Activated CD4-positive, alpha-beta memory T cell treated with anti-CD3 and anti-CD28 coated beads, Interleukin-2, amount 10 ng/mL, durations not matched to agents 7 days and 5 days (primary cell): Measurements from ENCODE around the gene VANGL2. TPM values are rescaled to one million over a fixed set of nuclear protein-coding genes. Genes with fewer than 3 reads are reported as not detected.
A peak's percentile ranks its signal among the peaks of the same experiment; 100 is the strongest.

Source experiments
- CTCF ChIA-PET: fragments of 350-600 bp; sonication (Branson Sonifier 250); formaldehyde crosslinking; loops from one replicate; lab custom pipeline; 2021; ENCODE audit warnings: antibody characterized with exemption, inconsistent platforms; lab: Charles Lee
- POLR2A ChIA-PET: fragments of 350-600 bp; sonication (Branson Sonifier 250); formaldehyde crosslinking; loops from one replicate; lab custom pipeline; 2021; ENCODE audit warnings: antibody characterized with exemption; lab: Charles Lee
- DNase-seq: peaks from one replicate; pipeline ENCODE4 v3.0.0-alpha.2; 2020
- H3K27ac Mint-ChIP-seq: one replicate; pipeline ENCODE4 v1.8.0; 2021; ENCODE audit warnings: mild to moderate bottlenecking, mixed read lengths
- H3K27me3 Mint-ChIP-seq: one replicate; pipeline ENCODE4 v1.8.0; 2021; ENCODE audit warnings: mixed read lengths
- H3K36me3 Mint-ChIP-seq: one replicate; pipeline ENCODE4 v1.8.0; 2021; ENCODE audit warnings: low read depth, mixed read lengths
- H3K4me1 Mint-ChIP-seq: one replicate; pipeline ENCODE4 v1.8.0; 2021; ENCODE audit warnings: mixed read lengths
- H3K4me3 Mint-ChIP-seq: one replicate; pipeline ENCODE4 v1.8.0; 2021; ENCODE audit warnings: mild to moderate bottlenecking, mixed read lengths
- H3K9me3 Mint-ChIP-seq: one replicate; pipeline ENCODE4 v1.8.0; 2021; ENCODE audit warnings: mixed read lengths
- total RNA-seq, 2 experiments: library from RNA; stranded (reverse); gene quantifications; one replicate each; pipeline ENCODE4 v1.2.3, GENCODE V29; 2021

Gene VANGL2
- total RNA-seq = not detected

DNA sequence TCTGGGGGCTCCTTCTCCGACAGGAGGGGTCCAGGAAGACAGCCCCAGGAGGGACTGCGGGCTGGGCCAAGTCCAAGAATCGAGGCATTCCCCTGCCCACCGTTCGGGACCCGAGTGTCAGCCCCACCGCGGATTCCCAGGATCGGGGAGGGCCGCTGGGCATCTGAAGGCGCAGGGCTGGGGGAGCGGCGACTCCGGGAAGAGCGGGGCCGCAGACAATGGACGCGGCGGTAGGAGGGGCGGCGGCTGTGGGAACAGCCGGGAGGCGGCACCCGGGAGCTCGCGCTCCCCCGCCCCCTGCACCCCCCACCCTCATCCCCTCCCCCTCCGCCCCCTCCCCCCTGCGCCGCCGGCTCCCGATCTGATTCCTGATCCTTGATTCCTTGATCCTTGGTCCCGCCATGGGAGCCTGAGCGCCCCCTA, at the start of gene VANGL2:
TSS of gene VANGL2 (plus strand) at position 342 of the 423 bp plus-strand sequence. CDS start 15,274 bp downstream, outside the sequence.
- Mint-ChIP-seq H3K27me3 (peaks cover 50% of the 10 kb centered on the region), H3K9me3 (no peaks in the 10 kb centered on the region), H3K36me3 (no peaks in the 10 kb centered on the region), H3K4me1 (peaks cover 6% of the 10 kb centered on the region), H3K4me3 (no peak within 1 kb of the TSS), H3K27ac (no peak within 1 kb of the TSS)
- ChIA-PET POLR2A (no interaction called here), CTCF (interaction anchor here (0.6 kb wide), 1 partner anchor 19 kb away, joined by 3 read pairs; no protein-coding TSS in a partner anchor)
- no peak for DNase-seq

GRCh38 chr1:160351629-160352028, 48.7 kb upstream of the VANGL2 start:
- no peak for DNase-seq
- CTCF ChIA-PET = interaction anchor here (1.3 to 4.3 kb wide), 3 partner anchors 17 to 25 kb away, joined by 4 to 20 read pairs (median 10); no protein-coding TSS in a partner anchor
- H3K36me3 Mint-ChIP-seq = peaks cover 76% of the 10 kb centered on the region
- no peak overlapping the region for H3K4me3 Mint-ChIP-seq
- H3K27me3 Mint-ChIP-seq = no peaks in the 10 kb centered on the region
- peaks cover 23% of the 10 kb centered on the region for H3K4me1 Mint-ChIP-seq
- H3K27ac Mint-ChIP-seq = no peak overlapping the region
- POLR2A ChIA-PET = interaction anchor here (0.8 to 2.2 kb wide), 3 partner anchors 12 to 77 kb away, joined by 3 to 7 read pairs (median 3); no protein-coding TSS in a partner anchor
- H3K9me3 Mint-ChIP-seq = no peaks in the 10 kb centered on the region

DNA sequence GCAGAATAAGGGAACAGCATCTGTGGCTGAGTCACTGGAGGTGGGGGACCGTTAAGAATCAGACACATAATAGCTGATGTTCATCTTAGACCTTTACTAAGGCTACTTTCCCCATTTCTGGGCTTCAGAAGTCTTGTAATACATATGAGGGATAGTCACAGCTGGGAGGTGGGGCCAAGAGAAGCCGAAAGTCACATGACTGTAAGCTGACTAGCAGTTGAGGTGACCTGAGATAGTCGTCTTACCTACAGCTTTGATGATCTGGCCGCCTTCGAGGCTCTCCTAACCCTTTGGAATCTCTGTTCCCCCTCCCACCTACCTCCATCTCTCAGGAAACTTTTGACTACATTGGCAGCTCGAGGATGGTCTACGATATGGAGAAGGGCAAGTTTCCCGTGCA, 47.8 kb upstream of the VANGL2 start:
- peaks cover 15% of the 10 kb centered on the region for H3K4me1 Mint-ChIP-seq
- no peaks in the 10 kb centered on the region for H3K9me3 Mint-ChIP-seq
- H3K27ac Mint-ChIP-seq = no peak overlapping the region
- ChIA-PET POLR2A (interaction anchor here (0.9 to 2.2 kb wide), 3 partner anchors 9 to 24 kb away, joined by 3 to 7 read pairs (median 5); partner anchors contain the start of genes COPA and NCSTN), CTCF (interaction anchor here (0.6 to 4.3 kb wide), 6 partner anchors 8 to 192 kb away, joined by 3 to 20 read pairs (median 4); partner anchors contain the start of genes COPA and NCSTN)
- peaks cover 74% of the 10 kb centered on the region for H3K36me3 Mint-ChIP-seq
- H3K4me3 Mint-ChIP-seq = no peak overlapping the region
- DNase-seq = no peak
- H3K27me3 Mint-ChIP-seq = no peaks in the 10 kb centered on the region

DNA sequence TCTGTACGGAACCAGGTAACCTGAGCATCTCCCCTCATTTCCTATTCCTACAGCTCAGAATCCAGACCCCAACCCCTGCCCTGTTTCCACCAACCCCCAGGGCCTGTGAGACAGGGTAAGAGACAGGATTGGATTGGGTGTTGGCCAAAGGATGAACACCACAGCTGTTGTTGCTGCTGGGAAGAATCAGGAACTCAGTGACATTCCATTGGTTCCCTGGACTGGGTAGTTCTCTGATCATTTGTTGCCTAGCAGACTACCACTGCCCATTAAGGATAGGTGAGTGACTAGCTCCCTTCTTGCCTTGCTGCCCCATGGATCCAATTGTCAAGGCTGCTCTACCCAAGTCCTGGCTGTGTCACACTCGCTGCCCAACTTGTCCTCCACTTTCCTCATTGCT, 47.1 kb upstream of the VANGL2 start:
- CTCF ChIA-PET = interaction anchor here (0.6 to 4.3 kb wide), 6 partner anchors 9 to 493 kb away, joined by 3 to 20 read pairs (median 4); partner anchors contain the start of genes COPA and NCSTN
- H3K4me1 Mint-ChIP-seq = peaks cover 14% of the 10 kb centered on the region
- POLR2A ChIA-PET = interaction anchor here (0.9 to 2.2 kb wide), 2 partner anchors 10 kb away, joined by 5 to 7 read pairs; partner anchors contain the start of genes COPA and NCSTN
- no peak for DNase-seq
- no peaks in the 10 kb centered on the region for H3K9me3 Mint-ChIP-seq
- peaks cover 79% of the 10 kb centered on the region for H3K36me3 Mint-ChIP-seq
- H3K27ac Mint-ChIP-seq = no peak overlapping the region
- H3K4me3 Mint-ChIP-seq = no peak overlapping the region
- no peaks in the 10 kb centered on the region for H3K27me3 Mint-ChIP-seq

DNA sequence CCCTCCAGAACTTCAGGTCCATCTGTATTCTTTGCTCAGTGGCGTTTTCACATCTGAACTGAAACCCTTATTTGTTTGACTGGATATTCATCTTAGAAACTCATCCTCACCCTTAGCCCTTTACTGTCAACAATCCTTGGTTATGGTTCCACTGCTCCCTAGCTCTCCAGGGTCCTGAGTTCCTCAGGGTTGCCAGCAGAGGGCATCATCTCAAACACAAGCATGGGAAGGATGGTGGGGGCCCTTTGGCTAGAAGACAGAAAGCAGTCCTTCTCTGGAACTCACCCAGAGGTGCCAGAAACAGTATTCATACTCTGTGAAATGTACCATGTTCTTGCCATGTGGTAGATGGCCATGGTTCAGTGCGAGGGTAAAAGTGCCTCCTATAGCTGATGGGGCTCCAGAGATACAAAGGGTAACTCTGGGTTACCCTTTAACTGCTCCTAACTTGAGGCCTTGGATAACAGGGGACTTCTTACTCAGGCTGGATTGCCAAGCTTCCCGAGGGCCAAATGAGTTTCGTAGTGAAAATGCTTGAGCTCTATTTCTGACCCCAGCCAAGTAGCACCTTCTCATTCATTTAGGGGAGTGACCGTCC, 45.9 kb upstream of the VANGL2 start:
- H3K27me3 Mint-ChIP-seq = no peaks in the 10 kb centered on the region
- H3K4me1 Mint-ChIP-seq = peaks cover 10% of the 10 kb centered on the region
- H3K9me3 Mint-ChIP-seq = no peaks in the 10 kb centered on the region
- DNase-seq = no peak
- no peak overlapping the region for H3K27ac Mint-ChIP-seq
- ChIA-PET CTCF (interaction anchor here (0.8 to 4.3 kb wide), 9 partner anchors 8 to 252 kb away, joined by 3 to 20 read pairs (median 4); partner anchors contain the start of genes COPA and NCSTN), POLR2A (interaction anchor here (0.9 to 1.2 kb wide), 2 partner anchors 17 to 112 kb away, joined by 3 read pairs; no protein-coding TSS in a partner anchor)
- H3K4me3 Mint-ChIP-seq = no peak overlapping the region
- H3K36me3 Mint-ChIP-seq = peaks cover 75% of the 10 kb centered on the region

- peaks cover 61% of the 10 kb centered on the region for H3K36me3 Mint-ChIP-seq
- POLR2A ChIA-PET = interaction anchor here (1.1 kb wide), 1 partner anchor 19 kb away, joined by 3 read pairs; no protein-coding TSS in a partner anchor
- H3K9me3 Mint-ChIP-seq = no peaks in the 10 kb centered on the region
Measured at GRCh38 chr1:160357286-160358002, 42.9 kb upstream of the VANGL2 start.

GRCh38 chr1:160358073-160358472, 42.3 kb upstream of the VANGL2 start:
- no peak for DNase-seq
- H3K27me3 Mint-ChIP-seq = no peaks in the 10 kb centered on the region
- no peak overlapping the region for H3K27ac Mint-ChIP-seq
- POLR2A ChIA-PET = interaction anchor here (1.1 kb wide), 1 partner anchor 19 kb away, joined by 3 read pairs; no protein-coding TSS in a partner anchor
- CTCF ChIA-PET = interaction anchor here (1.0 kb wide), 1 partner anchor 18 kb away, joined by 3 read pairs; no protein-coding TSS in a partner anchor
- H3K4me1 Mint-ChIP-seq = no peaks in the 10 kb centered on the region
- no peaks in the 10 kb centered on the region for H3K9me3 Mint-ChIP-seq
- no peak overlapping the region for H3K4me3 Mint-ChIP-seq
- H3K36me3 Mint-ChIP-seq = peaks cover 56% of the 10 kb centered on the region

More at GRCh38 chr1:160357286-160358002, 42.9 kb upstream of the VANGL2 start:
- H3K4me3 Mint-ChIP-seq = no peak overlapping the region
- H3K27ac Mint-ChIP-seq = no peak overlapping the region
- H3K4me1 Mint-ChIP-seq = no peaks in the 10 kb centered on the region
- CTCF ChIA-PET = interaction anchor here (0.6 kb wide), 1 partner anchor 86 kb away, joined by 3 read pairs; no protein-coding TSS in a partner anchor
- H3K27me3 Mint-ChIP-seq = no peaks in the 10 kb centered on the region
- no peak for DNase-seq

DNA sequence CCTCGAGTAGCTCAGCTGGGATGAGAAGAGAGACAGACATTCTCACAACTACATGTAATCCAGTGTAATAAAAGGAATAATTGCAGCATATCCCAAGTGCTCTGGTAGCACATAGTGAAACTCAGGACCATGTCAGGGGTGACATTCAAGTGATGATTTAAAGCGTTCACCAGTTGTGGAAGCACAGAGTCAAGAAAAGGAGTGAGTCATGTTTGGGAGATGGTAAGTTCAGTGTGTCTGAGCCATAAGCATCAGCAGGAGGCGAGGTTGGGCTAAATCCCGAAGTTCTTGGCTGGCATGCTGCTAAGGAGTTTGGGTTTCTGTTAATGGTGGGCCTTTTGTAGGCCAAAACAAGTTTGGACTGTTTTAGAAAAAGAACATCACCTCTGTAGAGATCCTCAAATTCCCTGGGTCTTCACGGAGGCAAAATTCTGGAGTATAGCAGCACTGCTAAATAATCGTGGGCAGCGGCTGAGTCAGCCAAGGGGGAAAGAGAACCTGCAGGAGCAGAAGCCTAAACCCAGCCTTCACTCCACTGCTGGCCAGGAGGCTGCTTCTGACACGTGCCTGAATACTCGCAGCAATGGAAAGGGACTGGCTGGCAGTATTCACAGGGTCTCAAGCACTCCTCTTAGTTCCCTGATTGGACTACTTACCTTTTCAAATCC, 40.7 kb upstream of the VANGL2 start:
- Mint-ChIP-seq H3K27ac (peak overlapping the region; percentile 25), H3K9me3 (no peaks in the 10 kb centered on the region), H3K4me3 (no peak overlapping the region), H3K27me3 (no peaks in the 10 kb centered on the region), H3K36me3 (peaks cover 43% of the 10 kb centered on the region), H3K4me1 (no peaks in the 10 kb centered on the region)
- POLR2A ChIA-PET = no interaction called here
- CTCF ChIA-PET = interaction anchor here (1.0 kb wide), 1 partner anchor 17 kb away, joined by 3 read pairs; no protein-coding TSS in a partner anchor
- DNase-seq = no peak

GRCh38 chr1:160360227-160360695, 40.1 kb upstream of the VANGL2 start:
- no peaks in the 10 kb centered on the region for H3K4me1 Mint-ChIP-seq
- DNase-seq = no peak
- peaks cover 40% of the 10 kb centered on the region for H3K36me3 Mint-ChIP-seq
- no peaks in the 10 kb centered on the region for H3K27me3 Mint-ChIP-seq
- no peak overlapping the region for H3K27ac Mint-ChIP-seq
- H3K4me3 Mint-ChIP-seq = no peak overlapping the region
- ChIA-PET POLR2A (no interaction called here), CTCF (interaction anchor here (1.0 kb wide), 1 partner anchor 17 kb away, joined by 3 read pairs; no protein-coding TSS in a partner anchor)
- no peaks in the 10 kb centered on the region for H3K9me3 Mint-ChIP-seq

- Mint-ChIP-seq H3K4me1 (no peaks in the 10 kb centered on the region), H3K4me3 (no peak overlapping the region), H3K36me3 (peaks cover 32% of the 10 kb centered on the region), H3K27me3 (no peaks in the 10 kb centered on the region), H3K27ac (no peak overlapping the region), H3K9me3 (no peaks in the 10 kb centered on the region)
- no peak for DNase-seq
- POLR2A ChIA-PET = no interaction called here
- CTCF ChIA-PET = no interaction called here
Measured at GRCh38 chr1:160361199-160361598, 39.2 kb upstream of the VANGL2 start.

GRCh38 chr1:160361814-160362167, 38.6 kb upstream of the VANGL2 start:
- Mint-ChIP-seq H3K27me3 (no peaks in the 10 kb centered on the region), H3K4me1 (no peaks in the 10 kb centered on the region), H3K9me3 (no peaks in the 10 kb centered on the region), H3K4me3 (no peak overlapping the region), H3K27ac (no peak overlapping the region), H3K36me3 (peaks cover 27% of the 10 kb centered on the region)
- no peak for DNase-seq
- CTCF ChIA-PET = interaction anchor here (5.3 kb wide), 1 partner anchor 15 kb away, joined by 23 read pairs; no protein-coding TSS in a partner anchor
- POLR2A ChIA-PET = no interaction called here
